ENCODE measurements around the gene CFAP90.

GRCh38 chr5:7850395-7851239 is at the start of gene CFAP90:
- TF ChIP-seq POLR2AphosphoS5 (IDR thresholded peaks at IDR 0.05) (no peak), CTCF (IDR thresholded peaks at IDR 0.05) (peak in 1 of 7 experiments; percentile 16), POLR2A (IDR thresholded peaks at IDR 0.05) (no peak), EP300 (IDR thresholded peaks at IDR 0.05) (no peak)

All from stomach (tissue), 4 donors.